PC-9 (cell line): Measurements from ENCODE around the gene DET1.

Experiments
- EZH2 ChIP-seq: fragments of 200-600 bp; sonication (generic); IDR thresholded peaks from 2 replicates; pipeline ENCODE4 v1.8.0; 2017; ENCODE audit warnings: antibody characterized with exemption, low read depth
- TF ChIP-seq, protein P1 (sequence below): fragments of 200-600 bp; sonication (generic); conservative IDR thresholded peaks from 2 replicates; pipeline ENCODE4 v1.6.1; 2017; ENCODE audit warnings: mixed run types, antibody characterized with exemption, mild to moderate bottlenecking, moderate library complexity

- TF ChIP-seq, protein P1, sequence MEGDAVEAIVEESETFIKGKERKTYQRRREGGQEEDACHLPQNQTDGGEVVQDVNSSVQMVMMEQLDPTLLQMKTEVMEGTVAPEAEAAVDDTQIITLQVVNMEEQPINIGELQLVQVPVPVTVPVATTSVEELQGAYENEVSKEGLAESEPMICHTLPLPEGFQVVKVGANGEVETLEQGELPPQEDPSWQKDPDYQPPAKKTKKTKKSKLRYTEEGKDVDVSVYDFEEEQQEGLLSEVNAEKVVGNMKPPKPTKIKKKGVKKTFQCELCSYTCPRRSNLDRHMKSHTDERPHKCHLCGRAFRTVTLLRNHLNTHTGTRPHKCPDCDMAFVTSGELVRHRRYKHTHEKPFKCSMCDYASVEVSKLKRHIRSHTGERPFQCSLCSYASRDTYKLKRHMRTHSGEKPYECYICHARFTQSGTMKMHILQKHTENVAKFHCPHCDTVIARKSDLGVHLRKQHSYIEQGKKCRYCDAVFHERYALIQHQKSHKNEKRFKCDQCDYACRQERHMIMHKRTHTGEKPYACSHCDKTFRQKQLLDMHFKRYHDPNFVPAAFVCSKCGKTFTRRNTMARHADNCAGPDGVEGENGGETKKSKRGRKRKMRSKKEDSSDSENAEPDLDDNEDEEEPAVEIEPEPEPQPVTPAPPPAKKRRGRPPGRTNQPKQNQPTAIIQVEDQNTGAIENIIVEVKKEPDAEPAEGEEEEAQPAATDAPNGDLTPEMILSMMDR, result no peak
- TF ChIP-seq EZH2, result no peak
Measured at GRCh38 chr15:88491158-88491557, 55.3 kb downstream of the DET1 start.
